Left colon (tissue), 2 donors: ENCODE results near the gene TP53I11. TPM values are rescaled to one million over a fixed set of nuclear protein-coding genes. Genes with fewer than 3 reads are reported as not detected.
A peak's percentile ranks its signal among the peaks of the same experiment; 100 is the strongest.

Experiments used
- ATAC-seq: fragments of 200-7000 bp; cut with Tn5 transposase; one replicate; pipeline ENCODE4 v1.9.1; 2020; ENCODE audit warnings: mild to moderate bottlenecking, moderate library complexity
- DNase-seq, 2 donors: peaks; one replicate each; pipeline ENCODE4 v3.0.0-alpha.2; 2020
- intact Hi-C, 2 donors: fragments of 100-400 bp; cut with DNase I in 1 of 2; cut with micrococcal nuclease in 1 of 2; formaldehyde crosslinking; loops; one replicate each; pipeline versions ENCODE4 v1.11.2 to v1.14.0; 2022; cut with DNase I, micrococcal nuclease
- total RNA-seq, 2 donors: library from RNA; stranded (reverse); fragmentation: NEBNext Ultra II Directional; extraction: Animal tissue kit (Norgen Biotek cat#: 25700); gene quantifications; one replicate each; pipeline ENCODE4 v1.2.1, GENCODE V29; 2021
- donor health status: DM: no; HTN: no; CAD: no.
- donor health status: DM: yes; HTN: yes; CAD: no.

TP53I11 gene
- total RNA-seq, 2 donors from 2014 or later, result 69.8 to 91.7 TPM

GRCh38 chr11:44963948-44964347 is 13.3 kb upstream of the TP53I11 start:
- no peak for ATAC-seq
- intact Hi-C loops, result no loop called here
- no peak for DNase-seq

DNA sequence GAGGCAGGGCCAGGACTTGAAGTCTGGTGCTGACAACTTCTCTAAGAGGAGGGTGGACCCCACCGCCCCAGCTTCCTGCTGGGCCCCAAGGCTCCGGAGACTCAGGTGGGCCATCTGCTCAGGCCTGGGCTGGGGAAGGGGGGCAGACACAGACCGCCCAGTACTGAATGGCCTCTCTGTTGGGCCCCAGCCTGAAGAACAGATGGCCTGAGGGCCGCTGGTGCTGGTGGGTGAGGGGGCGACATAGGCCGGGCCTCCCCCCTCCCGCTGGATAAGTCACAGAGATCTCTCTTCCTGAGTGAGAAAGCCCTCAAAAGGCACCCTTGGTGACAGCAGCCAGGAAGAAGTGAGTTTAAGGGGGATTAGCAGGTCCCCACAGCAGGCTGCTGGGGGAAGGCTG is 12.5 kb upstream of the TP53I11 start:
- intact Hi-C loops, result no loop called here
- ATAC-seq, result no peak

DNA sequence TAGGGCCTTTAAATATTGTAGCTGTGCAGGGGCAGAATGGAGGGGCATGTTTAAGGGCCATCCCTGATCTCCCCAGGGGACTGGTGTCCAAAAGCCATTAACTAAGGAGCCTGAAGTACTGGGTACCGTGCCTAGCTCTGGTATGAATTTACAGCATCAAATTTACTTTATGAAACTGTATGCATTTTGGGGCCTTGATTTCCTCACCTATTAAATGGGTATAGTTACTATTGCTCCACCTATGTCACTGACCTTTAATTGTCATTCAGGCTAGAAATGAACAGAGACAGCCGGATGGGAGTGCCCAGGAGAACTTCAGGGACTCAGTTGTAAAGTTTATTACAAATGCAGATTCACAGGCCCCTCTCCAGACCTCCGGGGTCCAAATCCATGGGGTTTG is 11.8 kb upstream of the TP53I11 start:
- no peak for ATAC-seq
- DNase-seq, result no peak
- intact Hi-C loops, result no loop called here

More for the DNA sequence above, 12.5 kb upstream of the TP53I11 start:
- DNase-seq, result no peak

GRCh38 chr11:44960200-44960845 is 9.6 kb upstream of the TP53I11 start:
- intact Hi-C loops, result no loop called here
- no peak for ATAC-seq
- no peak for DNase-seq

DNA sequence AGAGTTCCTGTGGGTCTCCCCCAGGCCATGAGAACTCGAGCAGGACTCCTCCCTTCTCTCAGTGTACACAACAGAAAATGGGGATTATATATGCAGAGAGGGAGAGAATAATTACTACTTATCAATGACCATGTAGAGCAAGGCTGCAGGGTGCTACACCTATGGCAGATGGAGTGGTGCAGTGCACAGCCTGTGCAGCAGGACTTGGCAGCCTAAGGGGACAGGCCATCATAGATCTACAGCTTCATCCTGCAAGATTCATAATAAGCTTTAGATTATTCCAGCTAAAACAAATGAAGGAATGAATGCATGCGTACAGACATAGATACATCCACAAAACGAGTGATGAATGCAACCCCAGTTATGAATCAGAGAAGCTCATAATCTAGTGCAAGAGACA is 8.4 kb upstream of the TP53I11 start:
- ATAC-seq (peak; percentile 1), DNase-seq (no peak)
- intact Hi-C loops, result no loop called here

DNA sequence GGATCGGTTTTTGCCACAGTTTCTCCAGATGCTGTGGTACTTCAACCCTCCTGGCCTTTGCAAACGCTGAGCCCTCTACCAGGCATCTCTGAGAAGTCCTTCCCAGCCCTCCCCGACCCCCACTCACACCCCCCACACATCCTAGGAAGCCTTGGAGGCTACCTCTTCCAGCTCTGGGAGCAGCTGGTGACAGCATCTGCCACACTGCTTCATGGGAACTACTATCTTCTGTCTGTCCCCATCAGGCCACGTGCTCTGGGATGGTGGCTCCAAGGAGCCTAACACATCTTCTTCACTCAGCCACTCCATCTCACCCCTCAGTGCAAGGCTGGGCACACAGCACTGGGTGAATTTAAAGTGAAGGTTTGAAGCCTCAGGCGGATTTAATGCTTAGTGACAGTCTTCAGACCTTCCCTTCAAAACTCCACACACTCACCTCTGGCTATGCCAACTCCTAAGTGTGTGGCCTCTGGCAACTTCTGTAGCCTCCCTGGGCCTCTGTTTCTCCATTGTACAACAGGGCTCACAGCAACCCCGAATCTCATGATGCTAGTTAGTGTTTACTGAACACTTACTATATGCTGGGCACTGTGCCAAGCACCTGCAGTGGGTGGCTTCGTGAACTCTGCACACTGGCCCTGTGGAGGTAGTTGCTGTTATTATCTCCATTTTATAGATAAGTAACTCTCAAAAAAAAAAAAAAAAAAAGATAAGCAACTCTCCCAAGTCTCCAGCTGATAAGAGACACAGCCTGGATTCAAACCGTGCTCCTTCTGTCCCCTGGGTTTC is 7.3 kb upstream of the TP53I11 start:
- peak; percentile 70 for ATAC-seq
- intact Hi-C loops, result no loop called here
- peak; percentile 69 to 71 for DNase-seq

DNA sequence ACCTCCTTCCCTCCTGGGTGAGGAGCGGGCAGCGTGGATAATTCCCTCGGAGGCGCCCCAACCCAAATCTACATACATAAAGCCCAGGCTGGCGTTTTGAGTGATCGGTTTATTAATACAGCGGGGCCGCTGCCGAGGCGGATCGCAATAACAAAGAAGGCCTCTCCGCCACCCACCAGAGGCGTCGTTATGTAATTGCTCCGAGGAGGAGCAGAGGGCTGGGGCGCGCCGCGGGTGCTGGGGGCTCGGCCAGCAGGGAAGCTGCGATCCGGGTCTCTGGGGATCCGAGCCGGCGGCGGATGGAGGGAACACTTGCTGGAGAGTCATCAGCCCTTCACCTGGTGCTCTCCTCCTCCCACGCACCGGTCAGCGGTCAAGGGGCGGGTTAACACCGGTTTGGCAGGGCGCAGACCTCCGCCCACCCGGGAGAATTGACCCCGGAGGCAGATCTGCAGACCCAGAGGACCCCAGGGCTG is 6.4 kb upstream of the TP53I11 start:
- intact Hi-C loops, result no loop called here
- DNase-seq (peak in 1 of 2 donors; percentile 42), ATAC-seq (peak; percentile 8)

DNA sequence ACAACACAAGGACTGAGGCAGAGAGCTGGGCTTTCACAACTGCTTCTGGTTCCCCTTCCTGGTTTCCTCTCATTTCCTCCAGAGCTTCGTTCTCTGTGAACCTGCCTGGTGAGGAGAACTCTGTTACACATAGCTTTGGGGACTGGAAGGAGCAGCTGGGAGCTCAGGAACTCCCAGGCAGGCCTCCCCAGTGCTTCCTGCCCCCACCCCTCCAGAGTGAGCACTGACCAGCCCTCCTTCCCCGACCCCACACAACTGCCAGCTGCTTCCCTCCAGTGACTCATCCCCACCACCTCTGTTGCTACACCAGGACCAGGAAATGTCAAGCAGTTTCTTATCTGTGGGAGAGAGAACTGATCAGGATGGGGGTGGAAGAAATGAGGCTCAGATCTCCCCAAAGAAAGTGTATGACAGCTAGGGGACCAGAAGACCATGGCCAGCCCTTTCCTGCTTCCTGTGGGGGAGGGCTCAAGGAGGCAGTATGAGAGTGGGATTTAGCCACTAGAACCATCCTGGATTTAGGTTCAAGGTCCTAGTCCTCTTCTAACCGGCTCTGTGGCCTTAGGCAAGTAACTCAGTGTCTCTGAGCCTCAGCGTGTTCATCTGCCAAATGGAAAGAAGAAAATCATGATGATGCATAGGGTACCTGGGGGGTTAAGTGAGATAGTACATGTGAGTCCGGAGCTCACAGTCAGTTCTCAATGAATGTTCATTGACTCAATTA is 4.5 kb upstream of the TP53I11 start:
- ATAC-seq (peak; percentile 30), DNase-seq (peak; percentile 57 to 87)

GRCh38 chr11:44954051-44954906 is 3.6 kb upstream of the TP53I11 start:
- ATAC-seq, result no peak
- intact Hi-C loops, result no loop called here
- DNase-seq, result no peak

More for the DNA sequence above, 4.5 kb upstream of the TP53I11 start:
- intact Hi-C loops, result no loop called here

DNA sequence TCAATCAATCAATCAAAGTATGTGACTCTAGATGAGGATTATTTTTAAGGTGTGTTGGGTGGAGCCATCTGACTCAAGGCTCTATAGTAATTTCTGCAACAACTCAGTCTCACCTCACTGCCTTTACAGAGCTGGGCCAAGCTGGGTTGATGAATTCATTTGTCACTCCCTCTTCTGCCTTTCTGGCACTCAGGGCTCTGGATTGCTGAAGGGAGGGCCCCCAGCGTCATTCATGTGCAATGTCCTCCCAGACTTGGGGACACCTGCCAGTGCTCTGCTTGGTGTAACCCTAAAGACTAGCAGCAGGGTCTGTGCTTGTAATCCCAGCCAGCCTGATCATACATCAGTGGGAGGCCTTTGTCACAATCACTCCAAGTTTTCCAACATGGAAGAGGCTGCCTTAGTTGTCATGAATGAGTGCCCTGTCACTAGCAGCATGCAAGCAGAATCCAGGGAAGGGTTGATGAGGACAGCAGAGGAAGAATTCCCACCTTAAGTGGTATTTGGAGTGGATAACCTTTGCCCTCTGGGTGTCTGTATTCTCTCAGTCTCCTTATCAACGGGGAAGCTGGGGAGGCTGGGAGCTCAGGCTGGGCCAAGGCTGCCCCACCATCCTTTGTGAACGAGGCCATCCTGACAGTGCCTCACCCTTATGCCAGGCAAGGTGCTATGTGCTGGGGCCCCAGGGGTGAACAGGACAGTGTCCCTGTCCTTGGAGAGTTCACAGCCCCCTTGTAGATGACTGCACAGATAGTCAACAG is 2.0 kb upstream of the TP53I11 start:
- no peak for ATAC-seq
- no peak for DNase-seq
- intact Hi-C loops, result no loop called here

GRCh38 chr11:44952082-44952481 is 1.4 kb upstream of the TP53I11 start:
- intact Hi-C loops, result no loop called here
- ATAC-seq, result peak; percentile 55

GRCh38 chr11:44950031-44950624 is 555 bp downstream of the TP53I11 start:
- ATAC-seq, result peak; percentile 19
- peak in 1 of 2 donors; percentile 72 for DNase-seq
- intact Hi-C loops, result no loop called here

More at GRCh38 chr11:44952082-44952481, 1.4 kb upstream of the TP53I11 start:
- peak; percentile 44 to 77 for DNase-seq

DNA sequence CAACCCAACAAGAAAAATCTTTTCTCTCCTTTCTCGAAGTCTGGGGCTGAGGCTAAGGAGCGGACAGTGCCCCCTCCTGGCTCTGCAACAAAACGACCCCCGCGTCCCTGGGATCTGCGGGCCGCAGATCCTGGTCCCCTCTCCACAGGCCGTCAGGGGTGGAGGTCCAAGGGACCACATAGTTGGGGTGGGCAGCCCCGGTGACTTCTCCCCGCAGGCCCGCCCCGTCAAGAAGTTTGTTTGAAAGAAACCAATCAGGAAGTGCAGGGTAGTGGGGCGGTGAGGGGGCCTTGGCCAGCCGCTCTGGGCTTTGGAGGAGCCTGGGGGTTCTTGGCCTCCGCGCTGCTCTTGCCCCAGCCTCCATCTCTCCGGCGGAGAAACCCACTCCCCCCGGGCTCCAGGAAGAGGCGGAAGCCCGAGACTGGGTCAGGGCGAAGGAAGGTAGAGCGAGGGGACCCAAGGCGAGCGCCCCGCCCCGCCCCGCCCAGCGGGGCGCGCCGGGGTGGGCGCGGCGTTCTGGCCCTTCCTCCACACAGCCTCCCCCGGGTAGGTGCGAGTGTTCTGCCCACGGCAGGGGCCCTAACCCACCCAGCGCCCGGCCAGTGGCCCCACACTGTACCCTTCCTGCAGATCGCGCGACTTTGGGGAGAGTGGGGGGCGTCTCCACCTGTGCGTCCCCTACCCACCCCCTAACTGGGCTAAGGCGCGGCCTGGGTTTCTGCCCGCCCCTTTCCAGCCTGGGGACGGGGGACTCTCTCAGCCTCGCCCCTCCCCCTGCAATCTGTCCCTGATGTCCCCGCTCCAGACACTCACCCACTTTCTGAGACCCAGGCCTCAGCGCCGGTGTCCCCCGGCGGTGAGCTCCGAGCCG is 1.3 kb downstream of the TP53I11 start:
- ATAC-seq, result peak; percentile 60
- intact Hi-C loops, result loop anchor here (5.0 to 10.0 kb wide), 2 partner anchors 138 to 385 kb away; no protein-coding TSS in a partner anchor
- peak; percentile 58 to 73 for DNase-seq

DNA sequence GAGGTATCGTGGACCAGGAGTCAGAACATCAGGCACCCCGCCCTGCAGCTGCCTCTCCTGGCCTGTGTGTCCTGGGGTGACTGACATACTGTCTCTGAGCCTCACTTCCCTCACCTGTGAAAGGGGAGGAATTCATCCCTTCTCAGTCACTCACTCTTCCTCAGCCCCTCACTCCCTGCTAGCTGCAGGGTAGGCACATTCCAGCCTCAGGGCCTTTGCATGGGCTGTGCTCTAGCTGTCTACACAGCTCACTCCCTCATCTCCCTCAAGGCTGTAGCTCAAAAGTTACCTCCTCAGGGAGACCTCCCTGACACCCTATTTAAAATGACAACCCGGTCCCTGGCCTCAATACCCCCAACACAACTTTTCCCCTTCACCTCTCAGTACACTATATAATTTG is 2.5 kb downstream of the TP53I11 start:
- no peak for ATAC-seq
- intact Hi-C loops, result loop anchor here (5.0 to 10.0 kb wide), 2 partner anchors 139 to 387 kb away; no protein-coding TSS in a partner anchor
- no peak for DNase-seq

- intact Hi-C loops, result loop anchor here (5.0 to 10.0 kb wide), 2 partner anchors 140 to 388 kb away; no protein-coding TSS in a partner anchor
- DNase-seq (no peak), ATAC-seq (no peak)
Measured at GRCh38 chr11:44947114-44947513, 3.6 kb downstream of the TP53I11 start.

DNA sequence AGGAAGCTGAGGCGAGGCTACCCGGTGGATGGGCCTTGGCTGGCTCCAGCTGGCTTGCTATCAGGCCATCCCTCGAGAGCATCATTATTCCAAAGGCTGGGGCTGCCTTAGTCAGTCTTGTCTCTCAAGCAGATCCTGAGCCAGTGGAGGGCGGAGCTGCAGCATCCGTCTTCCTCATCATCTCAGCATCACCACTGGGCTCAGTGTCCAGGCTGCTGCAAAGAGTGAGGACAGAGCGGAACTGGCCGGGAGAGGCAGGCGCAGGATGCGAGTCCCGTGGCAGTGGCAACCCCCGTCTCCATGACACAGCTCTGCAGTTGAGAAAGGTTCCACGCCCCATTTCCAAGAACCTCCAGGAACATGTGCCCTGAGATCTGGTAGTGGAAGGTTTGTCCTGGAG is 4.4 kb downstream of the TP53I11 start:
- ATAC-seq (no peak), DNase-seq (peak in 1 of 2 donors; percentile 54)
- intact Hi-C loops, result loop anchor here (5.0 to 10.0 kb wide), 2 partner anchors 141 to 389 kb away; no protein-coding TSS in a partner anchor
